Astrocyte (in vitro differentiated cells and primary cell): ENCODE data around the gene MAP7D1.

Experiments
- CTCF ChIP-seq: IDR thresholded peaks from 2 replicates; pipeline ENCODE4 v1.5.1; 2011; ENCODE audit warnings: low read depth, mild to moderate bottlenecking, inconsistent platforms, low read length, moderate library complexity; ENCODE audit not compliant: insufficient read depth
- EZH2 ChIP-seq: IDR thresholded peaks from 2 replicates; pipeline ENCODE4 v1.6.1; 2012; ENCODE audit warnings: mild to moderate bottlenecking, low read length, inconsistent platforms; ENCODE audit not compliant: insufficient read depth

- TF ChIP-seq CTCF (no peak), EZH2 (no peak)
These were observed 50.4 kb downstream of the MAP7D1 start for GRCh38 chr1:36206323-36206858.
